DLD1 (cell line): ENCODE results near the gene OR9Q1.
"Not testable (repeated sequence)": the region's sequence is repeated elsewhere in the genome, so short reads cannot be mapped to it uniquely, and the experiment has no call there.

ENCODE experiments used
- in situ Hi-C: cut with HindIII; loops from 2 replicates; pipeline ENCODE4 v1.10.0; 2017; ENCODE audit warnings: low sequenced_read_pairs

OR9Q1 gene

DNA sequence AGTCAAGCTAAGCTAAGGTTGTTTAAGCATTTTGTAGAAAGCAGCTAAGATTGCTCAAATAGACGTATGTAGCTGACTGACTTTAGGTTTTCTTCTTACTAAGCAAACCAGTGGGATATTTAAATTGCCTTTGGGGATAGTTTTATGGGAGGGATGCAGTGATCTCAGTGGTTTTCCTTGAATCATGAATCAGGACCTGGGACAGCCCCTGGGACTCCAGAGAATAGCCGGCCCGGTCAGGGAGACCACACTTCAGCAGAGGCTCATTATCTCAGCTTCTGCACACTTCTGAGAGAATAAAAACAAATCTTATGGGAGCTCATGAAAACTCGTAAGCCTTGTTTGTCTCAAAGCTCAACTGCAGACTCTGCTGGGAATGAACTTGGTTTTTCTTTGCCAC is 101.8 kb downstream of the OR9Q1 start, which contains the start of gene OR9I1:
OR9I1 (minus strand) TSS at position 62 of the 400 bp plus-strand sequence. CDS start 6,086 bp downstream, outside the sequence.
- in situ Hi-C loops = no loop called here

DNA sequence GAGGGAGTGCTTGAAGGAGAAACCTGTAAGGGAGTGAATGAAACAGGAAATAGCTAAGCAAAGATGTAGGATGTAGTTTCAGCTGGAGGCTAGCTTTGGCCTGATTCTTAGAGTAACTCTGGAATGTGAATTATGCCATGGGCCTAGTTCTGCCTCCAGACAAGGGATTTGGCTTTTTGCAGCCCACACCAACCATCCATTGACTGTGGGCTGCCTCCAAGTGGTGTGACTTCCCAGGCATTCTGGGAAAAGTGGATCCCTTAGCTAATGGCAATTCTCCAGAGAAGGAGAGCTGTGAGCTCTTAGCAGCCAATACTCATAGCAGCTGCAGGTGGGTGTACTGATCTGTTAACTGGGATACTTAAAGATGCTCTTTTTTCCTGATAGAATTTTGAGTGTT is 103.7 kb downstream of the OR9Q1 start:
- in situ Hi-C loops = no loop called here

DNA sequence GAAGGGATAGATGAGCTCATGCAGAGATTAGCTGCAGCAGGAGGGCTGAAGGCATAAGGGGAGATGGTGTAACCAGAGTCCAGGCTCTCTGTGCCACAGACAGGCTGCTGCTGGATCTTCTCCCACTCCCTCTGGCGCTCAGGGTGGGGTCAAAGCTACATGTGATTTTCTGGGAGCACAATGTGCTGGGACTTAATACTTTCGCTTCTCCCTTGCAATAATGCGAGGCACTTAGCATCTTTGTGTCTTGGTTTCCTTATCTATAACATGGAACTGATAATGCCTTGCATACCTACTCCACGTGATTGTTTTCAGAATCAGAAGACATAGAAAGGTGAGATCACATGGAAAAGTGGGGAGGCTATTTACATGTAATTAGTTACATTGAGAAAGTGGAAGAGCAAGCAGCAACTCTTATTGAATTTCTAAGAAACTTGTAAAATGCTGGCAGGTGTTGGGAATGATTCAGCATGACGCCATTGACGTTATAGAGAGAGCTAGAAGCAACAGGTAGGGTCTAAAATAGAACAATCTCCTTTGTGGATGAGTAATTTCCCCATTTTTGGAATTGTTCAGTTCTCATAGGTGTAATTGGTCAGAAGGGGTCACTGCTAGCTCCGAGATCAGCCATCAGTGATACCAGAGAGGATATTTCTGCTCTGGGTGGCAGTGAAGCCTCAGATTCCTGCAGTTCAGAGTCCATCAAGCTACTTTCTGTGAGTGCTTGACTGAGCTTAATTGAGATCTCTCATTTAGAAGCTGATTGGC is 109.8 kb downstream of the OR9Q1 start:
- in situ Hi-C loops = no loop called here

DNA sequence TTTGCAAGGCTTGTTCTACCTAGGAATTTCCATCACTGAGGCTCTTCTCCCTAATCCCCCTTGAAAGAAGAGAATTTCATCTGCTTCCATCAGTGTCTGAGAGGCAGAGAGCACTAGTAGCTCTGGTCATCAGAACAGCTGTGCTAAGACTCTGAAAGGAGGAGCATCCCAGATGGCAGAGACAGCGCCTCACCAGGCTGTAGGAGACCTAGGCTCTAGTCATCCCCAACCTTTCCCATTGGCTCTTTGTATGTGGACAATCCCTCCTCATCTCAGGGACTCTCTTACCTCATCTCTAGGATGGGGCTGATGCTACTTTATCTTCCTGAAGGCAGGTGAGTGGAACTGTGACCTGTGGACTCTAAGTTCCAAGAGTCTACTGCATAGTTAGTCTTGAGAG is 110.5 kb downstream of the OR9Q1 start:
- in situ Hi-C loops = no loop called here

DNA sequence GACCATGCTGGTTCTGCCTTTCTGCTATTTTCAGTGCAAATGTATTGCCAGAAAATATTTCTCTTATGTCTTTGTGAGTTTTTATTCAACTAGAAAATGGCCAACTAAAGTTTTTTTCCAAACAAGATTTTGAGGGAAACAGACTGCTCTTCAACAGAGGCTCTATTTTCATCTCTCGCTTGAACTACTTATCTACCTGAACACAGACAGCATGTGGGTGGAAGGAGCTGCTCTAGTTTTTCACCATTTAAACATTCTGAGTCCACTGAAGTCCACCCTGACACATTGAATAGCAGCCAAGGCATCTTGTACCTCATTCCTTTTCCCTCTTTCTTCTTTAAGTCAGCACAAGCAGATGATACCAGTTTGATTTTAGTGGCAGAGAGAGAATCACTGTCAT is 111.5 kb downstream of the OR9Q1 start:
- in situ Hi-C loops = no loop called here

DNA sequence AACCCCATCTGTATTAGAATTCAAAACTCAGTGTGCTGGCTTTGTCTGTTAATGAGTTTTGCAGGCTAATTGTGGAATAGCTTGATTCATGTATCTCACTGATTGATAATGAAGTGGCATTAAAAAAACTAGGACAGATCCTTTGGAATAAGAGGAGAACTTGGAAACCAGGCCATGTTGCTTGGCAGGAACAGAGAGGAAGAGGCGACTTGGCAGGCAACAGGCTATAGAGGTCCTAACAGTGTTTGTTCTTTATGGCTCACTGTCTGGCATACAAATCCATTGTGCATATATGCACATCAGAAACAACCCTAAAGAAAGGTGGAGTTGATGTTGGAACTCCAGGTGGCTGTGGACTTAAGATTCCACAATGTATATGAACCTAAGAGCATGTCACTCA is 119.1 kb downstream of the OR9Q1 start:
- in situ Hi-C loops = no loop called here

DNA sequence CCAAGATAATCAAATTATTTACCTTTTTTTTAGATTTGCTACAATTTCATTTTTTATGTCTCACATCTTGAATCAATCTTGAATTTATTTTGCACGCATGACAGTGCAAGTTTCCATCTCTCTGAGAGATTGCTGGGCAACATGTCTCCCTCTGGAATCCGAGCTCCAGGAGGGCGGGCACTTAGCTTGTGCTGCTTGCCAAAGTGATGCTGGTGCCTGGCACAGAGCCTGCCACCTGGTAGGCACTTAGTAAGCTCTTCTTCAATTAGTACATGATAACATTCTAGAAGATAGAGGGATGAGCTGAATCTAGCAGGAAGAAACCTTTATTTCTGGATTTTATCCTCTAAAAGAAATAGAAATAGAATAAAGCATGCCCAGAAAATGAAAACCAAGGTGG is 129.1 kb downstream of the OR9Q1 start:
- in situ Hi-C loops = no loop called here

DNA sequence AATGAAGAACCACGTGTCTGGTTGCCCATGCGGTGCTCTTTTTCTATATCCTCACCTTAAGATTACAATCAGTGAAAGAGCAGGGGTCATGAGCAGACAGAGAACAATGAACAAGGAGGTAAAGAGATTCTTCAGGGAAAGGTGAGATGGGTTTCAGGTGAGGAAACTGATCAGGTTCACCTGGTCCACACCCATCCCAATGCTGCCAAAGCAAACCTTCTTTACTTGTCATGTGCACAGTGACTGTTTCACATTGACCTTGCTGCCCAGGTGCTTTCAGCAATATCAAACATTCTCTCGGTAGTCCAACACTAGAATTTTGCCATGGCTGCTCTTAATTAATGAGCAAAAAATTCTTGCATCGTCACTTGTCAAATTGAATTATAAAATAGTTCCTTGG is 140.7 kb downstream of the OR9Q1 start:
- in situ Hi-C loops = no loop called here

DNA sequence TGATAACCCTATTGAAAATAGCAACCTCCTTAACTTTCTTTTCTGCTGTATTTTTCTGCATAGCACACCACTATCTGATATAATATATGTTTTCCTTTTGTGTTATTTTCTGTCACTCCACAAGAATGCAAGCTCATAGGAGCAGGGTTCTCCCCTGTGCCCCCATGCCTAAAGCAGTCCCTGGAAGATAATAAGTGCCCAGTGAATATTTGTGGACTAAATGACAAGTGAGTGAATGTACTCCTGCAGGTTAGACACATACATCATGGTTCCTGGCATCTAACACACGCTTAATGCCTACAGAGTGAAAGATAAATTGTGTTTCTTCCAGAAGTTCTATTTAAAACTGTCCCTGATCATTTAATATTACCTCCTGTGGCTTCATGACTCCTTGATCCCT is 141.3 kb downstream of the OR9Q1 start:
- in situ Hi-C loops = no loop called here

DNA sequence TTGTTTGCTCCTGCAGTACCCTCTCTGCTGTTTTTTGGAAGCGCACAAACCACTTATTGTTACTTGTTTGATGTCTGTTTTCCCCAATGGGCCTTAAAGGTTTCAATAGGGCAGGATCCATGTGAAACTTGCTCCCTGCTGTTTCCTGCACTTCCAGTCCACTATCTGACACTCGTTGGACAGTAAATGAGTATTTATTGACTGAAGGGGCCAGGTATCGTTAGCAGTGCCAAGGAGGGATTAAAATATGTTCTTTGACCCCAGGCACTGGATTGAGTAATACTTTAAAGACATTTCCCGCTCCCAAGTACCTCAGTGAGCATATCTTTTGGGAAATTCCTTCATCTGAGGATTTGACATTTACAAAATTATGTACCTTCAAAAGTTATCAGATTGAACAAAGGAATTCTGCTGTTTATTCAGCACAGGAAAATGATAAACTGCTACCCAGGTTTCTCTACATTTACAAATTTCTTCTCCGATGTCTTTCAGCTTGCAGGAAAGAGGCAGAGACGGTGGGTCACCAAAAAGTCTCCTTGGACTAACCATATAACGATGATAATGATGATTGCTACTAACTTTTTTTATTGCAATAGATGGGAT is 141.9 kb downstream of the OR9Q1 start:
- in situ Hi-C loops = no loop called here

DNA sequence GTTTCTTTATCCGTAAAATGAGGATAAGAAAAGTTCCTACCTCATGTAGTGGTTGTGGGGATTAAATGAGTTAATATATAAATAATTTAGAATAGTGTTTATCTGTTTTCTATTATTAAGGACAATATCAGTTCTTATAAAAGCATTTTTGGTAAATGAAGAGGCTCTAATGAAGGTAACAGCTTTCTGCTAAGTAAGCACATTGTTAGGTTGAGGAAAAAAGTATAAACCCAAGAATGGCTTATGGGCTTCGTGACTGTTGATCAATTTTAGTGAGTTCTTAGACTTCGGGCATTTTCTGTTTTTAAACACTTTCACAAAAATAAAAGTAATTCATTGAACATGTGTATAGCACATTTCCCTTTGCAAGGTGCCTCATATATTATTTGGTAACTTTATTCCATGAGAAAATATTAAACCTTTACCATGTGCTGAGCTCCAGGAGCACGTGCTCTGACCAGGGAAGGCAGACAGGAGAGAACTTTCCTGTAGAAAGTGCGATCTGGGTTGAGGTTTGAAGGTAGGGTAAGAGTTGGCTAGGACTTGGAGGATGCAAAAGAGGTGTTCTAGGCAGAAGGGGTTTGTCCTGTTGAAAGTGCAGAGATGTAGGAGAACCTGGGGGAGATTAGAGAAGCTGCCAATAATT is 153.9 kb downstream of the OR9Q1 start:
- in situ Hi-C loops = no loop called here

DNA sequence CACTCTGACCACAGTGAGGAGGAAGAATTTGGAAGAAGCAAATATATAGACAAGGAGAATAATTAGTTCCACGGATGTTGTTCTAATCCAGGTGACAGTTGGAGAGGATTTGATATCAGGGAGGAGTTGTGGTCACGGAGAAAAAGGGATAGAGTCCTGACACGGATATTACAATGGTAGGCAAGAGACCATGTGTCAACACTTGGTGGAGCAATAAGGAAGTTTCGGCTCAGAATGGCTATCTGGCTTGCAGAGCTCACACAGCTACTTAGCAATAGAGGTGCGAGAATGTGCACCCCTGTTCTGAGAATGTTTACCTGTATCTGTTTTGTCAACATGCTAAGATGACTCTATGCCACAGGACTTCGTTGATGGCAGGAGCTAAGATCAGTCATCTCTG is 154.8 kb downstream of the OR9Q1 start:
- in situ Hi-C loops = no loop called here

DNA sequence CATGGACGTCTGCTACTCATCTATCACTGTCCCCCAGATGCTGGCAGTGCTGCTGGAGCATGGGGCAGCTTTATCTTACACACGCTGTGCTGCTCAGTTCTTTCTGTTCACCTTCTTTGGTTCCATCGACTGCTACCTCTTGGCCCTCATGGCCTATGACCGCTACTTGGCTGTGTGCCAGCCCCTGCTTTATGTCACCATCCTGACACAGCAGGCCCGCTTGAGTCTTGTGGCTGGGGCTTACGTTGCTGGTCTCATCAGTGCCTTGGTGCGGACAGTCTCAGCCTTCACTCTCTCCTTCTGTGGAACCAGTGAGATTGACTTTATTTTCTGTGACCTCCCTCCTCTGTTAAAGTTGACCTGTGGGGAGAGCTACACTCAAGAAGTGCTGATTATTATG is 156.0 kb downstream of the OR9Q1 start:
- in situ Hi-C loops = no loop called here

DNA sequence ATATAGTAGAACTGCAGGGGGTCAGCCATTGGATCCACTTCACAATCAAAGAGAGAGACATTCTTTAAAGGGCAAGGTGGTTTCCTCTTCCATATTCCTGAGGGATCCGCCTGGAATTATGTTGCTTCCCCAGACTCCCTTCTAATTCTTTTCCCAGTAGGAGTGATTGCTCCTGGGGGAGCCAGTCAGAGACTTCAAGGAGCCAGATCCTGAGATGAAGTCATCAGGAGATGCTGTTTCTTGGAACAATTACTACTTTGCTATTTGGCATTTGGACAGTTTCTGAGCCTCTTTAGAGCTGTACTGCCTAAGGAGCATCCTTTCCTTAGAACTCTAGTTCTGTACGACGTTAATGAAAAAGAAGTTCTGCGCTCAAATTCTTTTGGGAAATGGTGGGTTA is 163.3 kb downstream of the OR9Q1 start:
- in situ Hi-C loops = no loop called here

DNA sequence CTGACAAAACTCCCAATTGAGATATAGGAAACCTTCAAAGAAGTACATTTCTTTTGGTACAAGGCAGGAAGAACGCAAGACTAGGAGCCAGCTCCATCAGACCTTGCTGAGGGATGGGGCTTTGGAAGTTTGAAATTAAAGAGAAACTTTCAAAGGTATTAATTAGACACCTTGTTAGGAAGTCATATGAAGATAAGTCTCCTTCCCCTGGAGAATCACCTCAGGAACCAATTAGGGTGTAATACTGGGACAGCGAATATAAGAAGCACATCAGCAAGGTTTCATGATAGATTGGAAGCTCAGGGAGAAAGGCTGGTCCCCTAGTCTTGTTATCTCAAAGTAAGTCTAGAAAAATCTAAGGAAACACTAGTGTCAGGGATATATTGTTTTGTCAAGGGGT is 165.1 kb downstream of the OR9Q1 start, which contains the start of gene OR9Q2:
OR9Q2 (plus strand) TSS at position 301 of the 400 bp plus-strand sequence. CDS start 1,421 bp downstream, outside the sequence.
- in situ Hi-C loops = no loop called here

DNA sequence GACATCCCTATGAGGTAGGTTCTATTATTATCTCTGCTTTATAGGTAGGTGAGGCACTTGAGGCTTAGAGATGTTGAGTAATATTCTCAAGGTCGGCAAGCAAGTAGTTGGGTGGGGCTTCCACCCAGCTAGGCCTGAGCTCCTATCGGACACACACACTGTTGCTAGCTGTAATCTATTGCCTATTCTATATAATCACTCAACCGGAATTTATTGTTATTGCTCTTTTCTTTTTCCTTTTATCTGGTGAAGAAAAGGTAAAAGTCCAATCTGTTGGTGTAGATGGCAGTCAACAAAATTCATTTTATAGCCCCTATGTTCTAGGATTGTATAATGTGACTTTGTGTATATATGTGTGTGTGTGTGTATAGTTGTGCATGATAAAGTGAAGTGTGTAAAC is 168.5 kb downstream of the OR9Q1 start:
- in situ Hi-C loops = no loop called here

DNA sequence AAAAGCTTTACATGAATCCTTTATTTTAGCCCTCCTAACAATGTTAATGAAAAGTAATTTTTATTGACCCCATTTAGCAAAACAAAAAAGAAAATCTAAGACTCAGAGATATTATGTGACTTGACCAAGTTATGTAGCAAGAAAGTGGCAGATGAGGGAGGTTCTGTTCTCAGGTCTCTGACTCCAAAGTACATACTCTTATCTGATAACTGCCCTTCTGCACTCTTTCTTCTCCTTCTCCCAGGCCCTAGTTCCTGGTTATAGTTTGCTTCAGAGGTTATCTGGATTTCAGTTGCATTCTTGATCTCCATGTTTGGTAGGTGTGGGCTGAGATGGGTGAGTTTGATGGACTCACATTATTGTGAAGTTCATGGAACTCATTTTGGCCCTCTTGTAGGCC is 169.7 kb downstream of the OR9Q1 start:
- in situ Hi-C loops = no loop called here

DNA sequence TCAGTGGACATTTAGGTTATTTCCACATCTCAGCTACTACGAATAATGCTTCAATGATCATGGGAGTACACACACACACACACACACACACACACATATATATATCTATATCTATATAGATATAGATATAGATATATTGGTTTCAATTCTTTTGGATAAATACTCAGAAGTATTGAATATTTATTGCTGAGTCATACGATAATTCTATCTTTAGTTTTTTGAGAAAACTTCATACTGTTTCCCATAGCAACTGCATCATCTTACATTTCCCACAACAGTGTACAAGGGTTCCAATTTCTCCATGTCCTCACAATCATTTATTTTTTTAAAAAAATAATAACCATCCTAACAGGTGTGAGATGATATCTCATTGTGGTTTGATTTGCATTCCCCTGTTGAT is 172.3 kb downstream of the OR9Q1 start:
- in situ Hi-C loops = no loop called here

DNA sequence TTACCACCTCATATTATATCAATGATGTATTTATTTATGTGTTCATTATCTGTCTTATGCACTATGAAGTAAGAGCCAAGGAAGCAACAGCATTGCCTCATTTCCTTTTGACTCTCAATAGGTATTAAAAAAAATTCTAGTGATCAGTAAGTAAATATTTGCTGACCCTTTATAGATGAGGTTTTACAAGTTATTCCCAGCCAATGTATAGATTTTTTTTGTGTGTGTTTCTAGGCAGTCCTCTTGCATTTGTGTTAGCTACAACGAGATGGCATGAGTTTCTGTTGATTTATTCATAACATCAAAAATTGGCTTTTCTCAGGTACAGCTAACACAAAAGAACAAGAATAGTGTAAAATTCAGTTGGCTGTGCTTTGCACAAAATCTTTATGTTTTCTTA is 175.6 kb downstream of the OR9Q1 start:
- in situ Hi-C loops = no loop called here

DNA sequence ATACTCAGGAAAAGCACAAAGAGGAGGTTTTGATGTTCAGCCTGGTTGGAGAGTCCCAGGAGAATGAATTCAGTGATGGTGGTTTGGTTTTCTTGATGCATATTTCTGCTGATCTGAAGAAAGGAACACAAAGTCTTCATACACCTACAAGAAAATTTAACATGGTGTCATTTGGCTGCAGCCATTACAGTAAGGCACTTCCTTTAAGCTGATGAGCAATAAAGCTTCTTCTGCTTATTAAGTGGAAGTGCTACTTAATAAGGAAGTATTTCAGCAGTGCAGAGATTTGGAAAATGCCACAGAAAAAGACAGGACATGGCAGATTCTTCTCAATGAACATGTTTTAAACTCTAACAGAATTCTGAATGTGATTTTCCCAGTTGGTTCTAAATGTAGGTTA is 180.4 kb downstream of the OR9Q1 start, which contains the start of gene OR1S2:
OR1S2 (minus strand) TSS at position 101 of the 400 bp plus-strand sequence; CDS start at position 101, 0 bp downstream.
- in situ Hi-C loops = no loop called here

DNA sequence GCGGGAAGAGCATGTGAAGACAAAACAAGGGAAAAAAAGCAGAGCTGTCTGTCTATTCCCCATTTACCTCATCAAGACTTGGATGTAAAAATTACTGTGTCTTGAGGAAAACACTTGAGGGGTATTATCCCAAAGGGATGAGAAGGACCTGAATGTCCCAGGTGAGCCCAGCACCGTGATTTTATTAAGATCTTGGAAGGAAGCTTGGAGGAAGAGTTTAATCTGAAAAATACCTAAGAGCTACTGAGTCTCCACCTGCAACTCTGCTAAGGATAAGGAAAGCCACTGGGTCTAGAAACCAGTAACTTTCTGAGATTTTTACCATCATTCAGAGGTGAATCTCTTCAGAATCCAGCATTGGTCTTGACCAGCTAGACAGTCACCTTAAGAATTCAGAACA is 188.7 kb downstream of the OR9Q1 start, which contains the start of gene OR1S1:
OR1S1 (plus strand) TSS at position 301 of the 400 bp plus-strand sequence.
- in situ Hi-C loops = not testable (repeated sequence)

DNA sequence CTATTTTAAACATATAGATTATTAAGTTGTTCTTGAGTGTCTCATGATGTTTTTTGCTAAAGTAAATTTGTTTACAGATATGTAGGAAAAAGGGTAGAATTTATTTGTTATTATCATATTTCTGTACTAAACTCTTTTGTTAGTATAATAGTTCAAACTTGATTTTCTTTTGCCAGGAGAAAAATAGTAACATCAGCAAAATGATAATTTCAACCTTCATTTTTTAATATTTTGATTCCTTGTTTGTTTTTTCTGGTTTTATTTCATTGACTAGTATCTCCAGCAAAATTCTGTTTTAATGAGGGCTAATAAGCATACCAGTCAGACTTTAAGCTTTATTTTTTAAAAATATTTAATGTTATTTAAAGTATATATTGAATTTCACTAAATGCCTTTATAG is 192.8 kb downstream of the OR9Q1 start:
- in situ Hi-C loops = no loop called here
